ENCODE measurements around the gene NEK4. TPM values are rescaled to one million over a fixed set of nuclear protein-coding genes. Genes with fewer than 3 reads are reported as not detected.

NEK4 gene
- polyA plus RNA-seq, 1 of the 3 experiments (the other 2 are of a cell fraction), result 8.8 TPM

DNA sequence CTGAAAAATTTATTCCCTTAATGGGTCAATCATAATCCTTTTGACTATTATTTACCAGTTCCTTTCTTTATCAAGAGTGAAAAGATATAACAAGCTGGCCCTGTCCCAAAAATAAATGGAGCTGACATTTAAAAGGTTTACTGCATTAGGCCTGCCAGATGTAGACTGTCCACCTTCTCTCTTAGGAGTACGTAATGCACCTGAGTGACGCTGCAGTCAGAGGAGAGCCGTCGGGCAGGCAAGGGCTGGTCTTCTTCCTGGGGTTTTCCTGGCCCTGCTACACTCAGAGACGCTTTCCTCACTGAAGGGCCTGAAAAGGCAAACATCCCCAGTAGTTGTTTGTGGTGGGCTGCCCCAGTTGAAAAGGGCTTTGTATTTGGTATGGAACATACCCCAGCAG, 27.6 kb downstream of the NEK4 start:
- H3K27ac ChIP-seq (ENCODE audit: low read depth in 2 of 2, low read length in 1 of 2), result no peak overlapping the region
- ChIA-PET CTCF (interaction anchor here (1.1 to 1.9 kb wide), 4 partner anchors 12 to 244 kb away, joined by 3 to 6 read pairs (median 4); no protein-coding TSS in a partner anchor), POLR2A (no interaction called here)
- no peaks in the 10 kb centered on the region for H3K27me3 ChIP-seq (ENCODE audit: insufficient read depth)
- no peak overlapping the region for H3K9ac ChIP-seq
- H3K9me3 ChIP-seq, result no peaks in the 10 kb centered on the region
- H3K36me3 ChIP-seq (replicated peaks in 1 of 2; ENCODE audit: control insufficient read depth in 1 of 2, insufficient read depth in 2 of 2, low read length in 1 of 2), result peaks cover 54% of the 10 kb centered on the region in 2 experiments
- H3K4me3 ChIP-seq (ENCODE audit: low read depth in 2 of 2, low read length in 1 of 2), result no peak overlapping the region
- no peaks in the 10 kb centered on the region for H3K4me1 ChIP-seq (ENCODE audit: control insufficient read depth in 1 of 2, insufficient read depth in 2 of 2, low read depth in 1 of 2, low read length in 1 of 2)
- H4K20me1 ChIP-seq (ENCODE audit: insufficient read depth), result no peaks in the 10 kb centered on the region
- H3K4me2 ChIP-seq, result no peak overlapping the region
- 97% methylated on average over 5 of the region's 5 CpGs for WGBS (ENCODE audit: low lambda C conversion rate)
- no peaks in the 10 kb centered on the region for H3K79me2 ChIP-seq (ENCODE audit: insufficient read depth)
- no peak overlapping the region for H2AFZ ChIP-seq (ENCODE audit: low read depth)
- no peak for DNase-seq
- H3K9me2 ChIP-seq, result no peaks in the 10 kb centered on the region
- no peak for TF ChIP-seq RCOR1 (IDR thresholded peaks at IDR 0.05; ENCODE audit: low read length)
- TF ChIP-seq FOSL2 (IDR thresholded peaks at IDR 0.05; ENCODE audit: borderline replicate concordance, low read depth), result no peak
- TF ChIP-seq FOXJ3 (CRISPR knock-in tag; IDR thresholded peaks at IDR 0.05), result no peak
- TF ChIP-seq, protein P1, sequence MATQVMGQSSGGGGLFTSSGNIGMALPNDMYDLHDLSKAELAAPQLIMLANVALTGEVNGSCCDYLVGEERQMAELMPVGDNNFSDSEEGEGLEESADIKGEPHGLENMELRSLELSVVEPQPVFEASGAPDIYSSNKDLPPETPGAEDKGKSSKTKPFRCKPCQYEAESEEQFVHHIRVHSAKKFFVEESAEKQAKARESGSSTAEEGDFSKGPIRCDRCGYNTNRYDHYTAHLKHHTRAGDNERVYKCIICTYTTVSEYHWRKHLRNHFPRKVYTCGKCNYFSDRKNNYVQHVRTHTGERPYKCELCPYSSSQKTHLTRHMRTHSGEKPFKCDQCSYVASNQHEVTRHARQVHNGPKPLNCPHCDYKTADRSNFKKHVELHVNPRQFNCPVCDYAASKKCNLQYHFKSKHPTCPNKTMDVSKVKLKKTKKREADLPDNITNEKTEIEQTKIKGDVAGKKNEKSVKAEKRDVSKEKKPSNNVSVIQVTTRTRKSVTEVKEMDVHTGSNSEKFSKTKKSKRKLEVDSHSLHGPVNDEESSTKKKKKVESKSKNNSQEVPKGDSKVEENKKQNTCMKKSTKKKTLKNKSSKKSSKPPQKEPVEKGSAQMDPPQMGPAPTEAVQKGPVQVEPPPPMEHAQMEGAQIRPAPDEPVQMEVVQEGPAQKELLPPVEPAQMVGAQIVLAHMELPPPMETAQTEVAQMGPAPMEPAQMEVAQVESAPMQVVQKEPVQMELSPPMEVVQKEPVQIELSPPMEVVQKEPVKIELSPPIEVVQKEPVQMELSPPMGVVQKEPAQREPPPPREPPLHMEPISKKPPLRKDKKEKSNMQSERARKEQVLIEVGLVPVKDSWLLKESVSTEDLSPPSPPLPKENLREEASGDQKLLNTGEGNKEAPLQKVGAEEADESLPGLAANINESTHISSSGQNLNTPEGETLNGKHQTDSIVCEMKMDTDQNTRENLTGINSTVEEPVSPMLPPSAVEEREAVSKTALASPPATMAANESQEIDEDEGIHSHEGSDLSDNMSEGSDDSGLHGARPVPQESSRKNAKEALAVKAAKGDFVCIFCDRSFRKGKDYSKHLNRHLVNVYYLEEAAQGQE (IDR thresholded peaks at IDR 0.05; ENCODE audit: low read depth, low read length), result no peak
- no peak for TF ChIP-seq PBX3 (IDR thresholded peaks at IDR 0.05)
- TF ChIP-seq CHD2 (IDR thresholded peaks at IDR 0.05; ENCODE audit: low read length, partially characterized antibody), result no peak
- no peak for TF ChIP-seq MEF2A (IDR thresholded peaks at IDR 0.05; ENCODE audit: borderline replicate concordance, low read depth)
- TF ChIP-seq RXRA (IDR thresholded peaks at IDR 0.05; ENCODE audit: borderline replicate concordance, low read depth), result no peak
- H3F3A ChIP-seq (replicated peaks; ENCODE audit: insufficient read depth), result peaks cover 8% of the 10 kb centered on the region

DNA sequence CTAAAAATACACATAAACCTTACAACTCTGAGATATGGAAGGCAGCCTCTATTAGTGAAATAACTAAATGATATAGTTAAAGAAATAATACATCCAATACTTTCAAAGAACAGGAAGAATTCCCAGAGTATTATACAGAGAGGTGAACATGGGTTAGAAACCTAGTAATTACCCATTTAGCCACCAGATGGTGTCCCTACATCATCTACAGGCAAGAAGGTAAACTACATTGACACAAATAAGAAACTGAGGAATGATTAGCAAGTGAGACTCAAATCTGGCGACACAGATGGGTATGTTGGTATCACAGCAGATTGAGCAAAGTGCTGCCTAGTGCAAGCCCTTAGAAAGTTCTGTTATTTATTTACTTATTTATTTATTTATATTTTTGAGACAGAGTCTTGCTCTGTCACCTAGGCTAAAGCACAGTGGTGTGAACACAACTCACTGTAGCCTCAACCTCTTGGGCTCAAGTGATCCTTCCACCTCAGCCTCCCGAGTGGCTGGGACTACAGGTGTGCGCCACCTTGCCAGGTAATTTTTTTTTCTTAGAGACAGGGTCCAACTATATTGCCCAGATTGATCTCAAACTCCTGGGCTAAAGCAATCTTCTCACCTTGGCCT, 28.2 kb downstream of the NEK4 start:
- CTCF ChIA-PET, result interaction anchor here (0.8 to 2.3 kb wide), 6 partner anchors 13 to 330 kb away, joined by 3 to 6 read pairs (median 4); no protein-coding TSS in a partner anchor
- Histone ChIP-seq H3K79me2 (ENCODE audit: insufficient read depth) (no peaks in the 10 kb centered on the region), H3F3A (replicated peaks; ENCODE audit: insufficient read depth) (peaks cover 8% of the 10 kb centered on the region), H3K9me2 (no peaks in the 10 kb centered on the region), H3K27ac (ENCODE audit: low read depth in 2 of 2, low read length in 1 of 2) (no peak overlapping the region), H4K20me1 (ENCODE audit: insufficient read depth) (no peaks in the 10 kb centered on the region), H3K4me1 (ENCODE audit: control insufficient read depth in 1 of 2, insufficient read depth in 2 of 2, low read depth in 1 of 2, low read length in 1 of 2) (no peaks in the 10 kb centered on the region), H3K9ac (no peak overlapping the region), H3K4me3 (ENCODE audit: low read depth in 2 of 2, low read length in 1 of 2) (no peak overlapping the region), H3K9me3 (no peaks in the 10 kb centered on the region), H3K27me3 (ENCODE audit: insufficient read depth) (no peaks in the 10 kb centered on the region), H3K4me2 (no peak overlapping the region), H2AFZ (ENCODE audit: low read depth) (no peak overlapping the region), H3K36me3 (replicated peaks in 1 of 2; ENCODE audit: control insufficient read depth in 1 of 2, insufficient read depth in 2 of 2, low read length in 1 of 2) (peaks cover 53 to 59% of the 10 kb centered on the region in 2 experiments)
- POLR2A ChIA-PET, result no interaction called here
- DNase-seq, result peak; percentile 41
- 71% methylated on average over 3 of the region's 3 CpGs for WGBS (ENCODE audit: low lambda C conversion rate)
- TF ChIP-seq FOXJ3 (CRISPR knock-in tag; IDR thresholded peaks at IDR 0.05) (no peak), CHD2 (IDR thresholded peaks at IDR 0.05; ENCODE audit: low read length, partially characterized antibody) (no peak), FOSL2 (IDR thresholded peaks at IDR 0.05; ENCODE audit: borderline replicate concordance, low read depth) (no peak), SMC3 (IDR thresholded peaks at IDR 0.05; ENCODE audit: low read depth, low read length) (peak; percentile 39), YY1 (IDR thresholded peaks at IDR 0.05; ENCODE audit: low read depth) (no peak), GABPA (IDR thresholded peaks at IDR 0.05; ENCODE audit: low read depth) (no peak), FOXM1 (IDR thresholded peaks at IDR 0.05; ENCODE audit: low read depth) (no peak), JUND (IDR thresholded peaks at IDR 0.05) (no peak), NFIC (IDR thresholded peaks at IDR 0.05; ENCODE audit: borderline replicate concordance) (no peak), RAD21 (IDR thresholded peaks at IDR 0.05; ENCODE audit: low read length) (peak; percentile 71), EP300 (IDR thresholded peaks at IDR 0.05; ENCODE audit: borderline replicate concordance in 1 of 2, low read depth in 1 of 2, low read length in 1 of 2) (no peak), MXI1 (IDR thresholded peaks at IDR 0.05; ENCODE audit: low read depth, low read length) (no peak)
- TF ChIP-seq, protein P2, sequence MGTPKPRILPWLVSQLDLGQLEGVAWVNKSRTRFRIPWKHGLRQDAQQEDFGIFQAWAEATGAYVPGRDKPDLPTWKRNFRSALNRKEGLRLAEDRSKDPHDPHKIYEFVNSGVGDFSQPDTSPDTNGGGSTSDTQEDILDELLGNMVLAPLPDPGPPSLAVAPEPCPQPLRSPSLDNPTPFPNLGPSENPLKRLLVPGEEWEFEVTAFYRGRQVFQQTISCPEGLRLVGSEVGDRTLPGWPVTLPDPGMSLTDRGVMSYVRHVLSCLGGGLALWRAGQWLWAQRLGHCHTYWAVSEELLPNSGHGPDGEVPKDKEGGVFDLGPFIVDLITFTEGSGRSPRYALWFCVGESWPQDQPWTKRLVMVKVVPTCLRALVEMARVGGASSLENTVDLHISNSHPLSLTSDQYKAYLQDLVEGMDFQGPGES (IDR thresholded peaks at IDR 0.05; ENCODE audit: low read depth, low read length), result no peak
- TF ChIP-seq, protein P3, sequence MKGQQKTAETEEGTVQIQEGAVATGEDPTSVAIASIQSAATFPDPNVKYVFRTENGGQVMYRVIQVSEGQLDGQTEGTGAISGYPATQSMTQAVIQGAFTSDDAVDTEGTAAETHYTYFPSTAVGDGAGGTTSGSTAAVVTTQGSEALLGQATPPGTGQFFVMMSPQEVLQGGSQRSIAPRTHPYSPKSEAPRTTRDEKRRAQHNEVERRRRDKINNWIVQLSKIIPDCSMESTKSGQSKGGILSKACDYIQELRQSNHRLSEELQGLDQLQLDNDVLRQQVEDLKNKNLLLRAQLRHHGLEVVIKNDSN (IDR thresholded peaks at IDR 0.05; ENCODE audit: borderline replicate concordance, low read depth), result no peak
